CD4-positive, alpha-beta T cell (primary cell): ENCODE measurements around the gene PCYOX1L. TPM values are rescaled to one million over a fixed set of nuclear protein-coding genes. Genes with fewer than 3 reads are reported as not detected.

Experiments used
- ATAC-seq: fragments of 200-7000 bp; cut with Tn5 transposase; one replicate; pipeline ENCODE4 v1.10.0; 2022; ENCODE audit warnings: mild to moderate bottlenecking; ENCODE audit not compliant: poor library complexity
- CTCF ChIA-PET: fragments of 350-600 bp; sonication (Branson Sonifier 250); formaldehyde crosslinking; loops from one replicate; lab custom pipeline; 2021; ENCODE audit warnings: antibody characterized with exemption, inconsistent platforms; lab: Charles Lee
- POLR2A ChIA-PET: fragments of 350-600 bp; sonication (Branson Sonifier 250); formaldehyde crosslinking; loops from one replicate; lab custom pipeline; 2021; ENCODE audit warnings: antibody characterized with exemption, inconsistent platforms; lab: Charles Lee
- DNase-seq, 14 experiments: peaks; one replicate each; pipeline ENCODE4 v3.0.0-alpha.2; 2013 to 2020; ENCODE audit warnings: mixed read lengths in 2 of 14
- H3K27ac ChIP-seq, 2 donors: one replicate each; pipeline versions ENCODE4 v1.5.1 to v1.7.0; 2013; ENCODE audit warnings: low read length in 2 of 2, low read depth in 1 of 2, mild to moderate bottlenecking in 1 of 2
- H3K27me3 ChIP-seq, 2 experiments: 1 replicate in 1 of 2; 2 replicates in 1 of 2; pipeline versions ENCODE4 v1.6.1 to v1.7.0; 2013; ENCODE audit warnings: low read length in 2 of 2, control low read depth in 1 of 2, mild to moderate bottlenecking in 1 of 2, moderate library complexity in 1 of 2; ENCODE audit not compliant: insufficient read depth in 2 of 2, control insufficient read depth in 1 of 2
- H3K36me3 ChIP-seq: one replicate; pipeline ENCODE4 v1.6.1; 2013; ENCODE audit warnings: low read length, control low read depth; ENCODE audit not compliant: insufficient read depth
- H3K4me1 ChIP-seq: one replicate; pipeline ENCODE4 v1.6.1; 2013; ENCODE audit warnings: low read length, control low read depth; ENCODE audit not compliant: insufficient read depth
- H3K4me3 ChIP-seq: one replicate; pipeline ENCODE4 v1.5.1; 2013; ENCODE audit warnings: mild to moderate bottlenecking, low read length, moderate library complexity
- H3K9me3 ChIP-seq, 2 experiments: 1 replicate in 1 of 2; 2 replicates in 1 of 2; pipeline versions ENCODE4 v1.6.1 to v1.7.0; 2013; ENCODE audit warnings: low read length in 2 of 2, mild to moderate bottlenecking in 2 of 2, control low read depth in 1 of 2, moderate library complexity in 1 of 2; ENCODE audit not compliant: control insufficient read depth in 1 of 2, insufficient read depth in 1 of 2
- H3K27ac Mint-ChIP-seq: one replicate; pipeline ENCODE4 v1.8.0; 2020; ENCODE audit warnings: mixed read lengths
- H3K27me3 Mint-ChIP-seq: one replicate; pipeline ENCODE4 v1.8.0; 2021; ENCODE audit warnings: mixed read lengths
- H3K36me3 Mint-ChIP-seq: one replicate; pipeline ENCODE4 v1.8.0; 2021; ENCODE audit warnings: low read depth, mixed read lengths
- H3K4me1 Mint-ChIP-seq: one replicate; pipeline ENCODE4 v1.8.0; 2021; ENCODE audit warnings: low read depth, mixed read lengths
- H3K4me3 Mint-ChIP-seq: one replicate; pipeline ENCODE4 v1.8.0; 2020; ENCODE audit warnings: mild to moderate bottlenecking, mixed read lengths
- H3K9me3 Mint-ChIP-seq: one replicate; pipeline ENCODE4 v1.8.0; 2020; ENCODE audit warnings: mixed read lengths
- CTCF ChIP-seq: fragments of 200-600 bp; IDR thresholded peaks from one replicate; pipeline ENCODE4 v1.8.0; 2022; ENCODE audit warnings: antibody characterized with exemption, mild to moderate bottlenecking
- intact Hi-C, 2 experiments: fragments of 100-400 bp; cut with DNase I in 1 of 2; cut with micrococcal nuclease in 1 of 2; formaldehyde crosslinking; loops; one replicate each; pipeline versions ENCODE4 v1.15.1 to v1.9.0; 2023 to 2025; cut with DNase I, micrococcal nuclease
- total RNA-seq, 174 experiments: library from RNA in 2 of 174; stranded (reverse) in 2 of 174; gene quantifications; one replicate each; pipeline ENCODE4 v1.2.3 and lab custom pipeline; 2021 to 2026

The PCYOX1L gene
- total RNA-seq, 2 experiments from 2014 or later = 22.9 to 24.8 TPM

DNA sequence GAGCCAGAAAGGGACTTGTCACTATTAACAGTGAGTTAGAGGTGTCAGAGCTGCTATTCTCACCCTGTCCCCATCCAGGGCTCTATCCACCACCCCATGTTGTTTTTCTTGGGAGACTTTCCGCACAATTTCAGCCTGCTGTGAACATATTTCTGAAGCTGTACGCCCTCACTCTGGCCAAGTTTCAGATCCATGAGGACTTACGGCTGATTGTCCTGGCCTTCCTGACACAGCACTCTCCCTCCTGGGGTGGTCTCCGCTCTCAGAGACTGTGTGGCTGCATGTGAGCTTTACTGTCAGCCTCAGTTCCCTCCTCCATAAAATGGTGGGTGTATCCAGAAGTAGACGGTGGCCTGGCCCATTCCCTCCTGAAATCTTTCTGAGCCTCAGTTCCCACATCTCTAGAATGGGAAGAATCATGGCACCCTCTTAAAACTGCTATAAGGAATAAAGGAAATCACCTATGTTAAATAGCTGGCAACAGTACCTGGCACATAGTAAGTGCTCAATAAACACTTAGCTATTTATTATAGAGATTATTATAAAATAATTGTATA lies 22.1 kb downstream of the PCYOX1L start:
- POLR2A ChIA-PET = interaction anchor here (0.6 kb wide), 1 partner anchor 114 kb away, joined by 3 read pairs; no protein-coding TSS in a partner anchor
- Histone ChIP-seq H3K27me3 (no peaks in the 10 kb centered on the region), H3K9me3 (no peaks in the 10 kb centered on the region), H3K27ac (no peak overlapping the region), H3K4me3 (no peak overlapping the region), H3K36me3 (peaks cover 3% of the 10 kb centered on the region), H3K4me1 (peaks cover 7% of the 10 kb centered on the region)
- DNase-seq (no peak), ATAC-seq (no peak)
- Mint-ChIP-seq H3K4me1 (no peaks in the 10 kb centered on the region), H3K4me3 (no peak overlapping the region), H3K9me3 (no peaks in the 10 kb centered on the region), H3K27me3 (no peaks in the 10 kb centered on the region), H3K27ac (no peak overlapping the region), H3K36me3 (peaks cover 4% of the 10 kb centered on the region)
- TF ChIP-seq CTCF = no peak
- intact Hi-C loops = loop anchor here in 1 of 2 experiments (2.0 to 10.0 kb wide), 2 partner anchors 53 to 235 kb away; partner anchors contain the start of gene ABLIM3
- CTCF ChIA-PET = no interaction called here

DNA sequence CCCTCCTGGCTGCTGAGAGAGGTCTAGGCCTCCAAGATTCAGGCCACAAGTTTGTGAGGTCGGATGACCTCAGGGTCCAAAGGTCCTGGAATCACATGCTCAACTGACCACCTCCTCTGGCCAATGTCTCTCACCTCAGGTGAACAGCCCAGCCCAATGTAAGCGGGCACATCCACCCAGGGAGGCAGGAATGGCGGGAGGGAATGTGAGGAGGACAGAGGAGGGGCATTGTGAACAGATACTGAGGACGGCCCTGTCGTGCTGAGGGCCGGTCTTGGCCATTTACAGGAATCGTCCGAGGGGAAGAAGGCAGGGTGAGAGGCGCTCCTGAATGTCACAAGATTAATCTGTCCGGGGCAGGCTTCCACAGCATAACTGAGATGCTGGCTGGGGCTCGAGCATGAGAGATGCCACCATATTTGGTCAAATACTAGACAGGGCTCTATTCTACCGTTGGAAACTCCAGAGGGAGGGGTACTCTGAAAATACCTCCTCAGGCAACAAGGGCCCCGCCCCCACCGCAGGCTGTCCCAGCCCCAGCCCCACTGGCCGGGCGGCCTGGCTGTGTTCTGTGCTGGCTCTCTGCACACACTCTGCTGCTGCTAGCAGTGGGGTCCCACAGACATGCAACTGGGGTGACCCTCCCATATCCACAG lies 22.7 kb downstream of the PCYOX1L start:
- H3K4me3 Mint-ChIP-seq = no peak overlapping the region
- no peak for ATAC-seq
- Histone ChIP-seq H3K4me3 (no peak overlapping the region), H3K27ac (no peak overlapping the region), H3K4me1 (peaks cover 7% of the 10 kb centered on the region), H3K36me3 (peaks cover 3% of the 10 kb centered on the region), H3K27me3 (no peaks in the 10 kb centered on the region), H3K9me3 (no peaks in the 10 kb centered on the region)
- ChIA-PET CTCF (no interaction called here), POLR2A (interaction anchor here (1.1 to 1.5 kb wide), 2 partner anchors 12 to 42 kb away, joined by 3 read pairs; no protein-coding TSS in a partner anchor)
- no peaks in the 10 kb centered on the region for H3K27me3 Mint-ChIP-seq
- DNase-seq = peak in 1 of 14 experiments; percentile 6
- no peak overlapping the region for H3K27ac Mint-ChIP-seq
- H3K36me3 Mint-ChIP-seq = peaks cover 4% of the 10 kb centered on the region
- H3K4me1 Mint-ChIP-seq = no peaks in the 10 kb centered on the region
- intact Hi-C loops = loop anchor here in 1 of 2 experiments (2.0 kb wide), 1 partner anchor 52 kb away; no protein-coding TSS in a partner anchor
- no peak for TF ChIP-seq CTCF
- no peaks in the 10 kb centered on the region for H3K9me3 Mint-ChIP-seq

DNA sequence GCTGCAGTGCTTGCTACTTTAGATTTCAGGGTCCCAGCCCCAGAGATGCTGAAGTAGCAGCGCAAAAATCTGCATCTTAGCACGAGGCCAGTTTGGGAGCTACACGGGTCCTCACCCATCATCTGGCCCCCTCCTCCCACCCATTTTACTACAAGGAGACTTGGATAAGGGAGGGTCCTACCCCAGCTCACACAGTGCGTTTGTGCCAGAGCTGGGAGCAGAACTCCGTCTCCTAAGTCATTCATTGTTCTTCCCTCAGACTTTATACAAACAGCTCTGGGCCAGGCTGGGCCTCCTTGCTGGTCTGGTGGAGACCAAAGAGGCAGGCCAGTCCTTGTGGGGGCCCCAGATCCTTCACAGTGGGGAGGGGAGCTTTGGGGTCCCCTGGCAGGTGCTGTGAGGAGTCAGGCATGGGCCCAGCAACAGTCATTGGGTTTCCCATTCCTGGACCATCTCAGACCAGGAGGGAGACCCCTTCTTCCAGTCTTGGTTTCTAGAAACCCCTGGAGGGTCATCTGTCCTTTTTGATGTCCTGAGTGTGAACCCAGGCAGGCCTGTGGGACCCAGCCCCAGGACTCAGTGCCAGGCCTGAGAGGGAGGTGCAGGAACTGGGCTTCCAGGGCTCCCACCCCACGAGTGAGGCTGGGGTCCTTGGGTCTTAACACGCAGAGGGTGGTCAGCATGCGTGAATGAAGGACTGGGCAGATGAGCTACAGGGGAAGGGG lies 23.6 kb downstream of the PCYOX1L start:
- TF ChIP-seq CTCF = no peak
- Mint-ChIP-seq H3K27me3 (no peaks in the 10 kb centered on the region), H3K27ac (no peak overlapping the region), H3K4me3 (no peak overlapping the region), H3K36me3 (peaks cover 4% of the 10 kb centered on the region), H3K4me1 (no peaks in the 10 kb centered on the region), H3K9me3 (no peaks in the 10 kb centered on the region)
- Histone ChIP-seq H3K27me3 (no peaks in the 10 kb centered on the region), H3K4me3 (no peak overlapping the region), H3K27ac (no peak overlapping the region), H3K9me3 (no peaks in the 10 kb centered on the region), H3K36me3 (peaks cover 1% of the 10 kb centered on the region), H3K4me1 (peaks cover 7% of the 10 kb centered on the region)
- POLR2A ChIA-PET = interaction anchor here (1.1 to 1.5 kb wide), 3 partner anchors 13 to 42 kb away, joined by 3 to 4 read pairs (median 3); partner anchors contain the start of gene PCYOX1L
- no peak for ATAC-seq
- CTCF ChIA-PET = interaction anchor here (0.8 to 1.8 kb wide), 3 partner anchors 14 to 183 kb away, joined by 3 to 8 read pairs (median 4); no protein-coding TSS in a partner anchor
- intact Hi-C loops = loop anchor here in 1 of 2 experiments (2.0 kb wide), 1 partner anchor 51 kb away; no protein-coding TSS in a partner anchor
- no peak for DNase-seq
